HG03025 (cell line): ENCODE measurements around the gene ADIPOR1.
"Not testable (repeated sequence)": the region's sequence is repeated elsewhere in the genome, so short reads cannot be mapped to it uniquely, and the experiment has no call there.

ENCODE experiments used
- ATAC-seq: cut with Tn5 transposase; IDR thresholded peaks from one replicate; pipeline ENCODE4 v1.9.1; 2021; ENCODE audit warnings: mild to moderate bottlenecking, moderate library complexity; ENCODE audit not compliant: unreplicated experiment, low FRiP score

Gene ADIPOR1

DNA sequence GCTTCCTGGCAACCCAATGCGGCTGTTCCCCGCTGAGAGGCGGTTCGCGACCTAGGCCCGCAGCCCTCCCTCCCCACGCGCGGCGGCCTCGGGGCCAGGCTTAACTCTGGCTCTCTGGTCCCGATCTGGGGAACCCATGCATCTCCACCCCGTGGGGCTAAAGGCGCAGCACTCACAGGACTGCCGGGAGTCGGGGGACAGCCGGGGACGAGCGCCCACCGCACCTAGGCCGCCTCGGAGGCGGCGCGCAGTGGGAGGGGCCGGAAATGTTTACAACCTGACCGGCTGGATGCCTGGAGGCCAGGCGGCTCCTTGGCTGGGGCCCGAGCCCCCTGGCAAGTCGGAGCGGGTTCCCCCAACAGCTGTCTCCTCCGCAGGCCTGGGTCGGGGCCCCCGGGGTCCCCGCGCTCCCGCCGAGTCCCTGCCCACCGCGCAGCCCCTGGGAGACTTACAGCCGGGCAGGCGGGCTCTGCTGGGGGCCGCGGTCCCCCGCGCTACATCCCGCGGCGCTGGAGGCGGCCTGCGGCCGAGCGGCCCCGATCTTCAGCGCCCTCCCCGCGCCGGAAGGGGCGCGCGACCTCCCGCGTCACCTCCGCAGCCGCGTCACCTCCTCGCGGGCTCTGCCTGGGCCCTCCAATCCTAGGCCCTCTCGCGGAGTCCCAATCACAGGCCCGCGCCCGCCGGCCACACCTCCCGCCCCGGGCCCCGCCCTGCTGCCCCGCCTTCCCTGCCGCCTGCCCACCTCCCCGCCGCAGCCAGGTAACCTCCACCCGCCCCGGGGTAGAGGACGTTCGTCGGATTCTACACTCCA is at the start of gene ADIPOR1:
ADIPOR1 (minus strand) TSS at position 580 of the 811 bp plus-strand sequence. CDS start 7,242 bp downstream, outside the sequence.
- peak; percentile 91 for ATAC-seq

DNA sequence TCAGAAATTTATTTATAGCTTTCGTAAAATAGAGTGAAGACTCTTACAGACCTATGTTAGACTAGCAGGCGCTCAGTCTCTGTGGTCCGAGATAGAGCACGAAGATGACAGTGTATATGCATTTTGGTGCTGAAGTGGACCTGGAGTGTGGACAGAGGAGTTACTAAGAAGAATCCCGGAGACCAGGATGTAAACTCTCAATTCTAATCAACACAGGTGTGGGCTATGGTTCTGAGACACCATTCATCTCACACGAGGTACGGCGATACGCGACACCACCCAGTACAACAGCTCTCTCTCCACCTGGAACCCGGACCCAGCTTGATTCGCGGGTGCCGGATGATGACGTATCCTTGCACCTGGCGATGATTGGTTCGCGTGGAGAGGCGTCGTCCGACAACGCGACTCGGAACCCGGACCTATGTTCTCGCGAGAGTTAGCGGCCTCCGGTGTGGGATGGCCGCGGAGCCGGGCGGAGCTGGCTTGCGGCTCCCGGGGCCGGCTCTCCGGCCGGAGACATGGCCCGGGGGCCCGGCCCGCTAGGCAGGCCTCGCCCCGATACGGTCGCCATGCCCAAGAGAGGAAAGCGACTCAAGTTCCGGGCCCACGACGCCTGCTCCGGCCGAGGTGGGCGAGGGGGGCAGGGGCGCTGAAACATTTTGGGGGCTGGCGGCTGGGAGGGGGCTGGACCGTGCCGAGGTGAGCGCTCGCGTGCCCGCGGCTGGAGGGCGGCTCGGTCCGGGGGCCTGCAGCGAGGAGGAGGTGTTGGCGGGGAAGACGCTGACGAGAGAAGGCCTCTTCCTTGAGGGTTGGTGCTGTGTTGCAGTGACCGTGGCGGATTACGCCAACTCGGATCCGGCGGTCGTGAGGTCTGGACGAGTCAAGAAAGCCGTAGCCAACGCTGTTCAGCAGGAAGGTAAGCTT is 49.1 kb upstream of the ADIPOR1 start, which contains the start of gene TMEM183A:
TMEM183A (plus strand) TSS at position 427 of the 924 bp plus-strand sequence; CDS start at position 519, 92 bp downstream.
- peak; percentile 88 for ATAC-seq

GRCh38 chr1:203005395-203006142 is 47.5 kb upstream of the ADIPOR1 start:
- not testable (repeated sequence) for ATAC-seq

DNA sequence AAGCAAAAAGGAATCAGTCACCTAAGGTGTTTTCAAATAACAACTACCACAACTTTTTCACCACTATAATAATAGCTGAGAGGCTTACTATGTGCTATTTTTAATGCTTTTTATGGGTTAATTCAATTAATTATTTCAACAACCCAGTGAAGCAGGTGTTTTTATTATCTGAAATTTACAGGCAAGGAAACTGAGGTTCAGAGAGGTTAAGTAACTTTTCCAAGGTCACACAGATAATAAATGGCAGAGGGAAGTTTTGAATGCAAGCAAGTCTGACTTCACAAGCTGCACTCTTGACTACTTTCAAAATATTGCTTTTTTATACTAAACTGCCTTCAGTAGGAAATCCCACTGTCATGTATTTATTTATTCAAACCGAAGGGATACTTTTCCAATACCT is 44.8 kb upstream of the ADIPOR1 start:
- no peak for ATAC-seq

GRCh38 chr1:203001986-203002385 is 43.9 kb upstream of the ADIPOR1 start:
- no peak for ATAC-seq

- no peak for ATAC-seq
These were observed 42.3 kb upstream of the ADIPOR1 start for GRCh38 chr1:203000217-203000944.

GRCh38 chr1:202998836-202999750 is 41.0 kb upstream of the ADIPOR1 start:
- no peak for ATAC-seq

DNA sequence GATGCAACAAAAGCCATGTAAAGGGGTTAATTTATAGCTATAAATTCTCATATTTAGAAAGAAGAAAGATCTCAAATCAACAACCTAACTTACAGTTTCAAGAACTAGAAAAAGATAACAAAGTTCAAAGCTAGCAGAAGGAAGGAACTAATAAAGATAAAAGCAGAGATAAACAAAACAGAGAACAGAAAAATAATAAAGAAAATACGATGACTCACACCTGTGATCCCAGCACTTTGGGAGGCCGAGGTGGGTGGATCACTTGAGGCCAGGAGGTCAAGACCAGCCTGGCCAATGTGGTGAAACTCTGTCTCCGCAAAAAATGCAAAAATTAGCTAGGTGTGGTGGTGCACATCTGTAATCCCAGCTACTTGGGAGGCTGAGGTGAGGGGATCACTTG is 36.6 kb upstream of the ADIPOR1 start:
- ATAC-seq = no peak

DNA sequence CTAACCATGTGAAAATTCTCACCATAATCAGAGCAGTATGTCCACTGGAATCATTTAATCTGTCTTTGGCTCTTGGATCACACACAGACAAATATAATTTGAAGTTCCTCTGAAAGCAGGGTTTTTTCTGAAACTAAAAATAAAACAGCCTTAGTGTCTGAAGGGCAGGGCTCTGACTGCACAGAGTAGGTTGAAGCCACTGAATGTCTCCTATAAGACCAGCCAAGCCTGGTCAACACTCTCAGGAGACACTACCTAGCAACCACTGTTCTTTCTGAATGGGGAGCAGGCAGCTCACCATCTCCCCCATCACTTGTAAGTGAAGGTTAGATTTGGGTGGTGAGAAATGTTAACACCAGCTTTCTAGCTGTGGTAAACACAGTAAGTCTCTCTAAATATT is 33.0 kb upstream of the ADIPOR1 start:
- no peak for ATAC-seq

- ATAC-seq = no peak
These were observed 31.8 kb upstream of the ADIPOR1 start for GRCh38 chr1:202989879-202990278.

DNA sequence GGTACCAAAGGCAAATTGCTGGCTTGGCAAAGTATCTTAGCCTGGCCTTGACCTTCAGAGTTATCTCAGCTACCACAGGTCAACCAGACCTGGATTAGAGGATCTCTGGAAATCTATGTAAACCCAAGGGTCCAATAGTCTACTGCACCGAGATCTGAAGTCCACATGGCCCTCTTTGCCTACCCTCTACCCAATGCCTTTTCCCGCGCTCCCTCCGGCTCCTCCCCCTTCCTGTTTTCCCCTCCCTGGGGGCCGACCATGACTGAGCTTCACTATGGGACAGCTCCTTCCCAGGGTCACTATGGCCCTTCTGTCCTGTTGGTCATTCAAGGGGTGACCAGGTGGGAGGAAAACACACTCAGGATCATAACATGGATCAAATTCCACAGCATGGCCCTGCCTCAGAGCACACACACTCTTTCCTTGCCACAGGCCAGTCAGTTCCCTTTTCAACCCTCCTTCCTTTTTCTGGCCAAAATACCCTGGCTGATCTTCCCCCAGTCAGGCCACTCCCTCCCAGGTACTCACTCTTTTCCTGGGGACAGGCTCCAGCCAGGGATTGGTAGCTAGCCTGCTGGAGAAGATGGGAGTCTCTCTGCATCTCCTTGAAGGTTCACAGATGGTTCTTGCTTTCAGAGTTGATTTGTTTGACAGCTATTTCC is 29.9 kb upstream of the ADIPOR1 start:
- no peak for ATAC-seq

DNA sequence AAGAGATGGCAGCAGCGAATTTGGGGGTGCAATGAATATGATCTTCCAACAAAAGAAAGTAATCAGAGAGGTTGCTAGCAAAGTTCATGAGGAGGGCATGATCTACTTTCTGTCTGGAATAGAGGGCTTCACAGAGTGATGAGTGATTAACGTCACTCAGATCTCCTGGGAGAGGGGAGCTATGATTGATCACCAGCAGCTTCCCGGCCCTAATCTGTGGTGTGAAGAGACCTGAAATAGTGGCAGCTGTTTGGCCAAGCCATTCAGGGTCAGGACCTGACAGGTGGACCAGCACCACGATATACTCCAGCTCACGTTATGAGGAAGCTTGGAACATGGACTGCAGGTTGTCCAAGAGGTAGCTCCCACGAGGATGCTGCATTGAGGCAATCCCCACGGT is 29.1 kb upstream of the ADIPOR1 start:
- ATAC-seq = no peak

- not testable (repeated sequence) for ATAC-seq
These were observed 28.0 kb upstream of the ADIPOR1 start for GRCh38 chr1:202986120-202986519.

GRCh38 chr1:202982715-202983430 is 24.8 kb upstream of the ADIPOR1 start:
- no peak for ATAC-seq

GRCh38 chr1:202981939-202982338 is 23.8 kb upstream of the ADIPOR1 start:
- no peak for ATAC-seq

DNA sequence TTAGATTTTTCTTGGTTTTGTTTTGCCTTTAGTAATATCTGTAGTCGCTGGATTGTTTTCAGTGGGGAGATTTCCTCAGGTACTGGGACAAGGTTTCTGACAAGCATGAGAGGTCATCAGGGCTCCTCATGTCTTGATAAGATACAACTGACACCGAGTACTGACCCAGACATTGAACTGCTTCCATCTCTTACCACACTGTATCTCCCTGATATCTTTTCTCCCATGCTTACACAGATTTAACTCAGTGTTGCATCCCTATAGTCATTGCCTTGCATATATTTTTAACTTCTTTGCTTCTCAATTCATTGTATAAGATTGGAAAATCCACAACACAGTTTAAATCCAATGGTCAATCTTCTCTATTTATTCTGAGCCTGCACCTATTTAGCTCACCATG is 21.3 kb upstream of the ADIPOR1 start:
- no peak for ATAC-seq

- ATAC-seq = no peak
These were observed 18.5 kb upstream of the ADIPOR1 start for GRCh38 chr1:202976633-202977032.

GRCh38 chr1:202974856-202975255 is 16.7 kb upstream of the ADIPOR1 start:
- ATAC-seq = no peak
